A673 (cell line): ENCODE measurements around the gene RIPOR2.

Experiments used
- CTCF ChIP-seq: fragments of 300-800, 200-600 bp; sonication (generic); conservative IDR thresholded peaks from 2 replicates; pipeline ENCODE4 v1.5.1; 2017; ENCODE audit warnings: low read depth, mild to moderate bottlenecking, antibody characterized with exemption, low read length, moderate library complexity, mixed read lengths
- EZH2 ChIP-seq: fragments of 200-600 bp; sonication (generic); IDR thresholded peaks from 2 replicates; pipeline ENCODE4 v1.6.1; 2017; ENCODE audit warnings: borderline replicate concordance, low read depth, mild to moderate bottlenecking, mixed read lengths, antibody characterized with exemption, low read length; ENCODE audit not compliant: poor library complexity, severe bottlenecking

DNA sequence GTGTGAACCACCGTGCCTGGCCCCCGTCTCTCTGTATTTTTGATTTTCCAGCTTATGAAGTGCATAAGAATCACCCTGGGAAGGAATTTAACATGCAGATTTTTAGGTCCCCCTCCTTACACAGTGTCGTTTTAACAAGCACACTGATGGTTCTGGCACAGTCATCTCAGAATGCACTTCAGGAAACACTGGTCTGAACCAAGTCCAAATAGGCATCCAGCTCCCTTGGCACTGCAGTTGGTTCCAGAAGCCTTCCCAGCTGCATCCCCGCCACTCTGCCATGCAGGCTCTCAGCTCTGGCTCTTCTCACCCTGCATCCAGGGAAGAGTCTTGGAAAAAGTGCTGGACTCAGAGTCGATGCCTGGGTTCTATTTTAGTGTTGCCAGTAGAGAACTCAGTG, 20.1 kb downstream of the RIPOR2 start:
- TF ChIP-seq CTCF (no peak), EZH2 (no peak)
